GM23248 (cell line): ENCODE results near the gene GOLGA8M. TPM values are rescaled to one million over a fixed set of nuclear protein-coding genes. Genes with fewer than 3 reads are reported as not detected.
"Not testable (repeated sequence)": the region's sequence is repeated elsewhere in the genome, so short reads cannot be mapped to it uniquely, and the experiment has no call there.

Experiments used
- DNase-seq: peaks from one replicate; pipeline ENCODE4 v3.0.0-alpha.2; 2015
- H2AFZ ChIP-seq: fragments of 200-600 bp; sonication (generic); 2 replicates; pipeline ENCODE4 v1.6.1; 2016; ENCODE audit warnings: antibody characterized with exemption
- H3F3A ChIP-seq: fragments of 200-600 bp; sonication (generic); 2 replicates; pipeline ENCODE4 v1.6.1; 2016; ENCODE audit warnings: mild to moderate bottlenecking, antibody characterized with exemption, mixed run types; ENCODE audit not compliant: insufficient read depth
- H3K27ac ChIP-seq: fragments of 200-600 bp; sonication (generic); 2 replicates; pipeline ENCODE4 v1.5.1; 2016; ENCODE audit warnings: mild to moderate bottlenecking
- H3K27me3 ChIP-seq: fragments of 200-600 bp; sonication (generic); replicated peaks from 2 replicates; pipeline ENCODE4 v1.6.1; 2016; ENCODE audit warnings: mild to moderate bottlenecking; ENCODE audit not compliant: insufficient read depth
- H3K36me3 ChIP-seq: fragments of 200-600 bp; sonication (generic); 2 replicates; pipeline ENCODE4 v1.6.1; 2016; ENCODE audit warnings: low read depth, mild to moderate bottlenecking
- H3K4me1 ChIP-seq: fragments of 200-600 bp; sonication (generic); 2 replicates; pipeline ENCODE4 v1.6.1; 2016; ENCODE audit warnings: mild to moderate bottlenecking; ENCODE audit not compliant: insufficient read depth
- H3K4me2 ChIP-seq: fragments of 200-600 bp; sonication (generic); one replicate; pipeline ENCODE4 v1.6.1; 2016; ENCODE audit warnings: mild to moderate bottlenecking; ENCODE audit not compliant: unreplicated experiment
- H3K4me3 ChIP-seq: fragments of 200-600 bp; sonication (generic); 2 replicates; pipeline ENCODE4 v1.5.1; 2016; ENCODE audit warnings: mild to moderate bottlenecking
- H3K79me2 ChIP-seq: fragments of 200-600 bp; sonication (generic); 2 replicates; pipeline ENCODE4 v1.6.1; 2016; ENCODE audit warnings: mild to moderate bottlenecking; ENCODE audit not compliant: insufficient read depth
- H3K9ac ChIP-seq: fragments of 200-600 bp; sonication (generic); 2 replicates; pipeline ENCODE4 v1.6.1; 2016; ENCODE audit warnings: mild to moderate bottlenecking
- H3K9me2 ChIP-seq: fragments of 200-600 bp; sonication (generic); 2 replicates; pipeline ENCODE4 v1.6.1; 2016; ENCODE audit warnings: mixed run types, mild to moderate bottlenecking, moderate library complexity; ENCODE audit not compliant: insufficient read depth
- H3K9me3 ChIP-seq: fragments of 200-600 bp; sonication (generic); one replicate; pipeline ENCODE4 v1.6.1; 2017; ENCODE audit warnings: low read depth
- H4K20me1 ChIP-seq: fragments of 200-600 bp; sonication (generic); 2 replicates; pipeline ENCODE4 v1.6.0; 2016; ENCODE audit not compliant: insufficient read depth
- WGBS, 2 experiments: methylation state at CpG; one replicate each; pipeline ENCODE4 v1.1.6; 2015 to 2017; ENCODE audit warnings: low lambda C conversion rate in 2 of 2, low coverage in 1 of 2; ENCODE audit errors: missing lambda C conversion rate in 2 of 2; 5-methylcytosine and 5-hydroxymethylcytosine counted together
- in situ Hi-C: fragments of 300-500 bp; cut with MboI; formaldehyde crosslinking; loops from 2 replicates; pipeline ENCODE4 v1.15.0; 2020
- polyA plus RNA-seq: library from polyadenylated mRNA; unstranded; fragments of >200 nt; fragmentation: Nextera tagmentation; extraction: Ambion mirVana; gene quantifications from 2 replicates; pipeline ENCODE4 v1.2.1, GENCODE V29; 2016
- small RNA-seq: library from RNA; depleted of rRNA; stranded (forward); fragments of <200 nt; gene quantifications from one replicate; pipeline ENCODE3, GENCODE V24; 2014; ENCODE audit warnings: low read depth, low replicate concordance
- total RNA-seq: library from RNA; depleted of rRNA; stranded (reverse); fragments of >200 nt; shearing (Covaris generic); gene quantifications from 2 replicates; pipeline ENCODE4 v1.2.3, GENCODE V29; 2014; rRNA removed

Gene GOLGA8M
- total and polyA plus RNA-seq, 2 experiments from 2014 or later: 0.48 TPM; not detected in 1

GRCh38 chr15:28660750-28661149 lies 51.5 kb downstream of the GOLGA8M start:
- H3K9me2 ChIP-seq, H3K9ac ChIP-seq, H2AFZ ChIP-seq, H3K27me3 ChIP-seq, H4K20me1 ChIP-seq, H3K4me2 ChIP-seq, H3K27ac ChIP-seq, H3K4me3 ChIP-seq, H3K9me3 ChIP-seq, H3F3A ChIP-seq, DNase-seq, H3K79me2 ChIP-seq, H3K4me1 ChIP-seq, H3K36me3 ChIP-seq, in situ Hi-C loops: not testable (repeated sequence)
- no CpG with 5 or more reads among the region's 7 CpGs for WGBS, 2 experiments

- no CpG with 5 or more reads among the region's 4 CpGs for WGBS, 2 experiments
Observed at GRCh38 chr15:28656018-28656360, 56.2 kb downstream of the GOLGA8M start.

GRCh38 chr15:28655329-28656017 lies 56.7 kb downstream of the GOLGA8M start:
- in situ Hi-C loops, H3K4me3 ChIP-seq, H3K79me2 ChIP-seq, H3K4me2 ChIP-seq, H3K27me3 ChIP-seq, H3K9me2 ChIP-seq, H3K9ac ChIP-seq, H3K9me3 ChIP-seq, H2AFZ ChIP-seq, H4K20me1 ChIP-seq, H3K36me3 ChIP-seq, DNase-seq, H3K27ac ChIP-seq, H3F3A ChIP-seq, H3K4me1 ChIP-seq: not testable (repeated sequence)
- 92 to 100% methylated on average over 1 to 6 of the region's 30 CpGs for WGBS, 2 experiments

More at GRCh38 chr15:28656018-28656360, 56.2 kb downstream of the GOLGA8M start:
- H3K4me3 ChIP-seq, H3K27me3 ChIP-seq, H3K4me1 ChIP-seq, H3K4me2 ChIP-seq, H3K9me3 ChIP-seq, DNase-seq, H3F3A ChIP-seq, H3K9ac ChIP-seq, H3K9me2 ChIP-seq, H4K20me1 ChIP-seq, H3K36me3 ChIP-seq, H3K27ac ChIP-seq, H3K79me2 ChIP-seq, in situ Hi-C loops, H2AFZ ChIP-seq: not testable (repeated sequence)

GRCh38 chr15:28654194-28654593 lies 58.0 kb downstream of the GOLGA8M start:
- WGBS, 2 experiments: 89 to 100% methylated on average over 3 to 7 of the region's 11 CpGs
- H3F3A ChIP-seq, in situ Hi-C loops, H3K27me3 ChIP-seq, H3K36me3 ChIP-seq, H3K9me3 ChIP-seq, H3K9ac ChIP-seq, H3K27ac ChIP-seq, H2AFZ ChIP-seq, H3K4me3 ChIP-seq, DNase-seq, H3K4me1 ChIP-seq, H3K4me2 ChIP-seq, H4K20me1 ChIP-seq, H3K79me2 ChIP-seq, H3K9me2 ChIP-seq: not testable (repeated sequence)

DNA sequence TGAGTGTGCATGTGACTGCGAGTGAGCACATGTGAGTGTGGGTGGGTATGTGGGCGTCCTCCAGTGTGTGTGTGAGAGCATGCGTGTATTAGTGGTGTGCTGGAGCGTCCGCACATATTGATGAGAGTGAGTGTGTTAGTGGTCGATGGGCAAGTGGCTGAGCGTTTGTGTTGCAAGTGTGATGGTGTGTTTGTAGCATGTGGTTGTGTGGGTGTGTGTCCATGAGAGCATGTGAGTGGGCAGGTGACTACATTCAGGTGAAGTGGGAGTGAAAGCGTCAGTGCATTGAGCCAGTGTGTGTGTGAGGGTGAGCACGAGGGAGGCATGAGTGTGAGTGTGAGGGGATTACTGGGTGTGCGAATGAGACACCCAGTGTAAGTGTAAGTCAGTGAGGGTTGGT lies 59.7 kb downstream of the GOLGA8M start:
- H4K20me1 ChIP-seq, H3K36me3 ChIP-seq, H3F3A ChIP-seq, H3K9me3 ChIP-seq, DNase-seq, H3K79me2 ChIP-seq, H3K27me3 ChIP-seq, H3K9ac ChIP-seq, in situ Hi-C loops, H2AFZ ChIP-seq, H3K9me2 ChIP-seq, H3K27ac ChIP-seq, H3K4me3 ChIP-seq, H3K4me2 ChIP-seq, H3K4me1 ChIP-seq: not testable (repeated sequence)
- WGBS, 2 experiments: 94% methylated on average over 5 to 10 of the region's 10 CpGs

Small RNA genes lying within 50 kb of the gene (small RNA-seq; reads per million reads assigned to genes)
- not detected for gene RN7SL719P

Other genes starting within 250 kb of the GOLGA8M start
- gene GOLGA8G, start 179.4 kb downstream of the GOLGA8M start, total RNA-seq: under 0.01 TPM in 1 of 2 replicates, not detected in the other
- gene GOLGA8G, start 179.4 kb downstream of the GOLGA8M start, polyA plus RNA-seq: not detected in 2 replicates
- not detected in 2 replicates for gene GOLGA6L25, start 158.9 kb downstream of the GOLGA8M start, total RNA-seq
- not detected in 2 replicates for gene GOLGA6L25, start 158.9 kb downstream of the GOLGA8M start, polyA plus RNA-seq
- gene GOLGA6L7, start 136.2 kb upstream of the GOLGA8M start, total RNA-seq: not detected in 2 replicates
- gene GOLGA6L7, start 136.2 kb upstream of the GOLGA8M start, polyA plus RNA-seq: not detected in 2 replicates
- 0.65 and 1.1 TPM in 2 replicates for gene APBA2, start 173.6 kb upstream of the GOLGA8M start, total RNA-seq
- gene APBA2, start 173.6 kb upstream of the GOLGA8M start, polyA plus RNA-seq: 0.23 and 0.46 TPM in 2 replicates